Astrocyte of the cerebellum (primary cell): ENCODE data around the gene NR3C1.

Source experiments
- DNase-seq: peaks from one replicate; pipeline ENCODE4 v3.0.0-alpha.2; 2011; ENCODE audit warnings: low read depth
- H3K4me3 ChIP-seq: 2 replicates; pipeline ENCODE4 v1.5.1; 2011; ENCODE audit warnings: mild to moderate bottlenecking, low read depth, low read length, moderate library complexity
- CTCF ChIP-seq: IDR thresholded peaks from 2 replicates; pipeline ENCODE4 v1.5.1; 2012; ENCODE audit warnings: low read length, low read depth, moderate library complexity, mild to moderate bottlenecking; ENCODE audit errors: missing control alignments
- in situ Hi-C: cut with HindIII; loops from 2 replicates; pipeline ENCODE4 v1.10.0; 2017; ENCODE audit warnings: low sequenced_read_pairs

NR3C1 gene

DNA sequence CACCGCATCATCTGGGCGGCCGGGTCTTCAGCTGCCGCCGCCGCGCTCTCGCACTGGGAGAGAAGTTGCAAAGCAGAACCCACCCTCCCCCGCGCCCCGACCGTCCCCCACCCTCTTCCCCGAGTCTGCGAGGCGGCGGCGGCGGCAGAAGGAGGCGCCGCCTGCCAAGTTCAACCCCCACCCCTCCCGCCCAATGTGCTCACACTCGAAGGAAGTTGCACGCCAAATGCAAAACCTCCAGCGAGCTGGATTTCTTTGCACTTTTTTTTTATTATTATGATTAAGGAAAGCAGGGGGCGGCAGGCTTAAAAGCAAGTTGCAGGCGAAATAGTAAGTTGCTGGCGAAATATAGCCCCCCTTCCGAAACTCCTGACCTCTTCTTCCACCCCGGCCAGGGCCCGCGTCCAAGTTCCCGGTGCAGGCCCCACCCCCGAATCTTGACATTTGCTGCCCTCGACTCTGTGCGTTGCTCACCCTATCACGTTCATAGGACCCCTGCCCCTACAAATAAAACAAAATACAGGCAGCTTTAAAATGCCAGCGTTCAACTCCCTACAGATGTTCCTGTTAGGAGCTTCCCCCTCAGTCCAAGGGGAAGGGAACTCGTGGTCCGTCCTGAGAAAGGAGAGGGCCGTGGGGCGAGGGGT is 1.1 kb upstream of the NR3C1 start:
- TF ChIP-seq CTCF, result no peak
- in situ Hi-C loops, result no loop called here
- H3K4me3 ChIP-seq, result peak overlapping the region; percentile 82
- peak; percentile 84 for DNase-seq

DNA sequence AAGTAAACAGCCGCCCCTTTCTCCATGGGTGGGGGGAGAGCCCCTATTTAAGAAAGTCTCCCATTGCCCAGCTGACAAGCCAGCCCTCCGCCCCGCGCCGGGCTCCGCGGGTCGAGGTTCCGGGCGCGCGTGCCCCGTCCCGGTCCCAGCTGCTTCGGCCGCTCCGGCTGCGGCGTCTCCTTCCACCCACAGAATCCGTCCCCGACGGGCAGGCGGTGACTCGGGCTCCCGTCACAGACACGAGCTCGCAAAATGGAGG is 223 bp downstream of the NR3C1 start:
- in situ Hi-C loops, result no loop called here
- no peak for DNase-seq
- peak overlapping the region; percentile 82 for H3K4me3 ChIP-seq
- no peak for TF ChIP-seq CTCF

DNA sequence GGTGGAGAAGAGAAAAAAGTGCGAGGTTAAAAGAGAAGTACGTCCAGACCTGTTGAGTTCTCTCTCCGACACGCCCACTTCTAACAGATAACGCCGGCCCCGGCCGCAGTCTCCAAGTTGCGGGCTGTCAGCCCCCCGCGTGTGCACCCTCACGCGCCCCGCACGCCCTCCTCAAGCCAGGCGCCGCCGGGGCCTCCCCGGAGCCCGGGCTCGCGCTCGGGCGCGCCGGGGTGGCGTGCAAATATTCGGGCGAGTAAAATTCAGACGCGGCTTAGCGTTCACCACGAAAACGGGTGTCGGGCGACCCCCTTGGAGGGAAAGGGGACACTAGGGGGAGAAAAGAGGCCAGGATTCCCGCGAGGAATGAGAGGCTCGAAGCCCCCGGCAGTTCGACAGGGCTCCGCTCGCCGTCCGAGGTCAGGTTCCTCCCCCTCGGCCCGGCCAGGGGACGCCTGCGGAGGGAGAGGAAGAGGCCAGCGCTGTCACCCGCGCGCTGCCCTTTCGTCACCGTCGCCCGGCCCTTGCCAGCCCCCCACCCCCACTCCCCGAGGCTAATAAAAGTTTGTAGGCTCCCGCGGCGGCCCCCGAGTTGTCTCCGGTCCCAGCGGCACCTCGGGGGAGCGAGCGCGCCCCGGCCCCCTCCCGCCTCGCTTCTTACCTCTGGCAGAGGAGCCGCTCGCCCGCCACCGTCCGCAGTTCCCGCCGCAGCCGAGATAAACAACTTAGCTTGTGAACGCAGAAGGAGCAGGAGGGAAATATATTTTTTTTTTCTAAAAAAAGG is 743 bp downstream of the NR3C1 start:
- peak overlapping the region; percentile 82 for H3K4me3 ChIP-seq
- peak; percentile 12 for DNase-seq
- in situ Hi-C loops, result no loop called here
- peak; percentile 10 for TF ChIP-seq CTCF

DNA sequence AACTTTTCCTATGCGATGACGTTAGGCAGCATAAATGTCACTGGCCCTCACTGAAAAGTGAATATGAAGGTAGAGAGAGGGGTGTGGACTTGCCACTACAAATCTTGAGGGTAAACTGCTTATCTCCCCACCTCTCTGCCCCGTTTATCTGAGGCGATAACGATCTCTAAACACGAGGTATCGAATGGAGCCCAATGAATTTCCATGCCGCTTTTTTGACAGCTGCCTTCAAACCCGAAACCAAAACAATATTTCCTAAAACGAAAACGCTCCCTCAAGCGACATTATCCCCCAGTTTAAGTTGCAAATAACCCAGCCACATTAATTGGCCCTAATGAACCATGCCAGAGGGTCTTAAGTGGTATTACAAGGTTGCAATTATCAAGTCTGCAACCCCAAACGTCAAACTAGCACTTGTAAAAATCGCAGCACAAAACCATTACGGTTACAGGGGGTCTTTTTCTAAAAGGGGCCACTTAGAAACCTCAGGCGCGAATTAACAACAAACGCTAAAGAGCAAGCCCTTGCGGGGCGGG is 1.4 kb downstream of the NR3C1 start:
- no peak for TF ChIP-seq CTCF
- in situ Hi-C loops, result no loop called here
- H3K4me3 ChIP-seq, result peak overlapping the region; percentile 82
- no peak for DNase-seq

- in situ Hi-C loops, result no loop called here
- DNase-seq, result no peak
- TF ChIP-seq CTCF, result no peak
- H3K4me3 ChIP-seq, result peak overlapping the region; percentile 82
Observed at GRCh38 chr5:143401227-143402016, 2.1 kb downstream of the NR3C1 start.

- in situ Hi-C loops, result no loop called here
- no peak for TF ChIP-seq CTCF
- DNase-seq, result no peak
- no peak overlapping the region for H3K4me3 ChIP-seq
Observed at GRCh38 chr5:143400541-143401226, 2.8 kb downstream of the NR3C1 start.
